ENCODE data around the gene CYP2A6.

DNA sequence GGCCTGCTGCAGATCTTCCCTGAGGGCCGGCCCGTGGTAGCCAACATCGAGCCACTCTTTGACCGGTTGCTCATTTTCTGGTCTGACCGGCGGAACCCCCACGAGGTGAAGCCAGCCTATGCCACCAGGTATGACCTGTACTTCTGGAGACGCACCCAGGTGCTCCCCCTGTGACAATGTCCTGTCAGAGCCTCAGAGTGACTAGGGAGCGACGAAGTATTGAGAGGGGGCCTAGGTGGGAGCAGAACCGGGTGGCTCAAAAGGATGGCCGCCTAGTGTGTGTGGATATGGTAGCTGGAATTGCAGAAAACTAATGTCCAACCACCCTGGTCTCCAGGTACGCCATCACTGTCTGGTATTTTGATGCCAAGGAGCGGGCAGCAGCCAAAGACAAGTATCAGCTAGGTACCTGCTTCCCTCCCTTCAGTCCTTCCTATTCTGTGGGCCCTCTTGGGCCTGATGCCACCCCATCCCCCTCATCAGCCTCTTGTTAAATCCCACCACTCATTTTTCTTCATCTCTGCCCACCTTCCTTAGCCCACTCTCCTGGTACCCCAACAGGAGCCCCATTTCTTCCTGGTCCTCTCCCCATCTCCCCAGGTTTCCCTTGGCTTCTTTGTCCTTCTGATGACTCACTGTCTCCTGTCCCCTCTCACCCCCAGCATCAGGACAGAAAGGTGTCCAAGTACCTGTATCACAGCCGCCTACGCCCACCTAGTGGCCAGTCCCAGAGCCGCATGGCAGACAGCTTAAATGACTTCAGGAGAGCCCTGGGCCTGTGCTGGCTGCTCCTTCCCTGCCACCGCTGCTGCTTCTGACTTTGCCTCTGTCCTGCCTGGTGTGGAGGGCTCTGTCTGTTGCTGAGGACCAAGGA lies 42.9 kb downstream of the CYP2A6 start:
- TF ChIP-seq CTCF (conservative IDR thresholded peaks at IDR 0.05) (peak; percentile 68), EZH2 (IDR thresholded peaks at IDR 0.05; ENCODE audit: low read depth) (no peak)

Measured in PC-9 (cell line).